Tibial artery (tissue), 4 donors: ENCODE data around the gene JAM2.

ENCODE experiments used
- DNase-seq, 2 donors: peaks; one replicate each; pipeline ENCODE4 v3.0.0-alpha.2; 2019
- H3K27ac ChIP-seq, 2 donors: fragments of 200-600 bp; sonication (generic) in 1 of 2; 1 replicate in 1 of 2; 2 replicates in 1 of 2; pipeline ENCODE4 v1.5.1; 2018 to 2019; ENCODE audit warnings: mild to moderate bottlenecking in 1 of 2
- H3K27me3 ChIP-seq, 2 donors: fragments of 200-600 bp; sonication (generic) in 1 of 2; one replicate each; pipeline versions ENCODE4 v1.5.1 to v1.6.0; 2016 to 2019
- H3K36me3 ChIP-seq, 3 donors: fragments of 200-600 bp; sonication (generic) in 2 of 3; one replicate each; pipeline ENCODE4 v1.5.1; 2016 to 2019; ENCODE audit warnings: mild to moderate bottlenecking in 2 of 3
- H3K4me1 ChIP-seq, 4 donors: fragments of 200-600 bp; sonication (generic) in 2 of 4; 1 replicate in 3 of 4; 2 replicates in 1 of 4; pipeline ENCODE4 v1.5.1; 2016 to 2019
- H3K4me3 ChIP-seq, 2 donors: fragments of 200-600 bp; sonication (generic) in 1 of 2; 1 replicate in 1 of 2; 2 replicates in 1 of 2; pipeline ENCODE4 v1.5.1; 2018 to 2019; ENCODE audit warnings: mild to moderate bottlenecking in 2 of 2
- H3K9me3 ChIP-seq, 3 donors: fragments of 200-600 bp; sonication (generic) in 1 of 3; one replicate each; pipeline ENCODE4 v1.5.1; 2016 to 2019
- intact Hi-C: fragments of 100-400 bp; cut with DNase I; formaldehyde crosslinking; loops from one replicate; pipeline ENCODE4 v1.15.0; 2023; ENCODE audit warnings: low total_unique reads
- TF ChIP-seq, protein P1 (sequence below), 2 experiments: fragments of 200-600 bp in 1 of 2; fragments of 450-650 bp in 1 of 2; IDR thresholded peaks; one replicate each; pipeline ENCODE4 v1.5.1; 2017 to 2019; ENCODE audit warnings: antibody characterized with exemption in 2 of 2, mild to moderate bottlenecking in 1 of 2, moderate library complexity in 1 of 2

JAM2 gene

GRCh38 chr21:25752416-25752815 lies 113.4 kb downstream of the JAM2 start:
- no peak overlapping the region for H3K27ac ChIP-seq
- H3K27me3 ChIP-seq, result no peaks in the 10 kb centered on the region
- H3K9me3 ChIP-seq, result no peaks in the 10 kb centered on the region
- H3K4me3 ChIP-seq, result no peak overlapping the region
- peaks cover 24 to 52% (median 25%) of the 10 kb centered on the region in 3 donors for H3K36me3 ChIP-seq
- no peak for DNase-seq
- intact Hi-C loops, result no loop called here
- H3K4me1 ChIP-seq, result peaks cover 0 to 4% (median under 1%) of the 10 kb centered on the region in 4 donors
- TF ChIP-seq, protein P1, sequence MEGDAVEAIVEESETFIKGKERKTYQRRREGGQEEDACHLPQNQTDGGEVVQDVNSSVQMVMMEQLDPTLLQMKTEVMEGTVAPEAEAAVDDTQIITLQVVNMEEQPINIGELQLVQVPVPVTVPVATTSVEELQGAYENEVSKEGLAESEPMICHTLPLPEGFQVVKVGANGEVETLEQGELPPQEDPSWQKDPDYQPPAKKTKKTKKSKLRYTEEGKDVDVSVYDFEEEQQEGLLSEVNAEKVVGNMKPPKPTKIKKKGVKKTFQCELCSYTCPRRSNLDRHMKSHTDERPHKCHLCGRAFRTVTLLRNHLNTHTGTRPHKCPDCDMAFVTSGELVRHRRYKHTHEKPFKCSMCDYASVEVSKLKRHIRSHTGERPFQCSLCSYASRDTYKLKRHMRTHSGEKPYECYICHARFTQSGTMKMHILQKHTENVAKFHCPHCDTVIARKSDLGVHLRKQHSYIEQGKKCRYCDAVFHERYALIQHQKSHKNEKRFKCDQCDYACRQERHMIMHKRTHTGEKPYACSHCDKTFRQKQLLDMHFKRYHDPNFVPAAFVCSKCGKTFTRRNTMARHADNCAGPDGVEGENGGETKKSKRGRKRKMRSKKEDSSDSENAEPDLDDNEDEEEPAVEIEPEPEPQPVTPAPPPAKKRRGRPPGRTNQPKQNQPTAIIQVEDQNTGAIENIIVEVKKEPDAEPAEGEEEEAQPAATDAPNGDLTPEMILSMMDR (IDR thresholded peaks at IDR 0.05), result no peak

- Histone ChIP-seq H3K4me1 (peaks cover 0 to 6% (median 4%) of the 10 kb centered on the region in 4 donors), H3K4me3 (no peak overlapping the region), H3K27me3 (no peaks in the 10 kb centered on the region), H3K27ac (no peak overlapping the region), H3K9me3 (no peaks in the 10 kb centered on the region), H3K36me3 (peaks cover 20 to 53% (median 35%) of the 10 kb centered on the region in 3 donors)
- DNase-seq, result no peak
- intact Hi-C loops, result no loop called here
- TF ChIP-seq, protein P1 (IDR thresholded peaks at IDR 0.05), result no peak
Measured at GRCh38 chr21:25756190-25756932, 117.3 kb downstream of the JAM2 start.

DNA sequence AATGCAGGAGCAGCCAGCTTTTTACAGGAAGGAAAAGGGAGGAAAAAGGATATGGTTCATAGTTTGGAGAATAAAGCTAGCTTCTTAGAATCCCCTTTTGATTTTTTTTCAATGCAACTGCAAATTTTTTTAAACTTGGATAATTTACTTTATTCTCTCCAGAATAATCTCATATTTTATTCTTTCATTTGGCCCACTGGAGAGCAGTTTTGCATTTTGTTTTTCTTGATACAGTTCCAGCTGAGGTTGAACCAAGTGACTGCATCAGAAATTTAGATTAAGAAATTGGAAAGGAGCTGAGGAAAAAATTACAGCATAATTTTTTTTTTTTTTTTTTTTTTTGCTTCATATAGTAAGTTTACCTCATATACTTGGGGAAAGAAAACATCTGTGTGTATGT lies 118.5 kb downstream of the JAM2 start:
- DNase-seq, result no peak
- intact Hi-C loops, result no loop called here
- Histone ChIP-seq H3K9me3 (no peaks in the 10 kb centered on the region), H3K27me3 (no peaks in the 10 kb centered on the region), H3K27ac (no peak overlapping the region), H3K4me1 (peaks cover 0 to 6% (median 4%) of the 10 kb centered on the region in 4 donors), H3K4me3 (no peak overlapping the region), H3K36me3 (peaks cover 18 to 56% (median 39%) of the 10 kb centered on the region in 3 donors)
- TF ChIP-seq, protein P1 (IDR thresholded peaks at IDR 0.05), result no peak

GRCh38 chr21:25759573-25759972 lies 120.5 kb downstream of the JAM2 start:
- Histone ChIP-seq H3K36me3 (peaks cover 38 to 60% (median 48%) of the 10 kb centered on the region in 3 donors), H3K27ac (no peak overlapping the region), H3K9me3 (no peaks in the 10 kb centered on the region), H3K27me3 (no peaks in the 10 kb centered on the region), H3K4me1 (peaks cover 0 to 6% (median 4%) of the 10 kb centered on the region in 4 donors), H3K4me3 (no peak overlapping the region)
- intact Hi-C loops, result no loop called here
- DNase-seq, result no peak
- TF ChIP-seq, protein P1 (IDR thresholded peaks at IDR 0.05), result no peak

- Histone ChIP-seq H3K27me3 (no peaks in the 10 kb centered on the region), H3K27ac (no peak overlapping the region), H3K4me1 (peaks cover 0 to 6% (median 4%) of the 10 kb centered on the region in 4 donors), H3K36me3 (peaks cover 41 to 61% (median 51%) of the 10 kb centered on the region in 3 donors), H3K9me3 (no peaks in the 10 kb centered on the region), H3K4me3 (no peak overlapping the region)
- no peak for DNase-seq
- intact Hi-C loops, result no loop called here
- TF ChIP-seq, protein P1 (IDR thresholded peaks at IDR 0.05), result no peak
Measured at GRCh38 chr21:25760061-25760460, 121.0 kb downstream of the JAM2 start.
